ENCODE results near the gene PTPRO.

GRCh38 chr12:15590180-15590826, 268.0 kb downstream of the PTPRO start:
- TF ChIP-seq TCF12 (IDR thresholded peaks at IDR 0.05; ENCODE audit: low read depth, low read length) (no peak), CTCF (IDR thresholded peaks at IDR 0.05 in 2 of 3, conservative IDR thresholded peaks at IDR 0.05 in 1 of 3; ENCODE audit: control insufficient read depth in 2 of 3, extremely low read depth in 1 of 3, insufficient read depth in 1 of 3, low read depth in 3 of 3, low read length in 3 of 3) (peak; percentile 85 to 94 (median 86); a peak in 5 of 6 replicates), CREB1 (IDR thresholded peaks at IDR 0.05; ENCODE audit: low read depth) (no peak), RAD21 (IDR thresholded peaks at IDR 0.05; ENCODE audit: insufficient read depth, low read depth, low read length) (peak; percentile 97)

Measured in GM12878 (cell line).